ENCODE results near the gene GAB4. TPM values are rescaled to one million over a fixed set of nuclear protein-coding genes. Genes with fewer than 3 reads are reported as not detected.

Gene GAB4
- total and polyA plus RNA-seq, 2 of the 4 experiments (the other 2 are of a cell fraction): not detected

- Histone ChIP-seq H3K36me3 (ENCODE audit: control insufficient read depth, insufficient read depth, low read length) (no peaks in the 10 kb centered on the region), H2BK15ac (ENCODE audit: low read depth, low read length) (no peak overlapping the region), H3K4me3 (ENCODE audit: insufficient read depth, low read depth, low read length) (no peak overlapping the region), H3K14ac (replicated peaks; ENCODE audit: low read depth, low read length) (no peak overlapping the region), H2AK9ac (replicated peaks; ENCODE audit: low read depth, low read length, poor library complexity) (no peak overlapping the region), H3K27ac (ENCODE audit: insufficient read depth, low read length) (no peak overlapping the region), H3K4me1 (ENCODE audit: control insufficient read depth, insufficient read depth, low read length) (no peaks in the 10 kb centered on the region), H2BK5ac (ENCODE audit: low read depth, low read length, poor library complexity, severe bottlenecking) (no peak overlapping the region), H2BK20ac (ENCODE audit: low read depth, low read length) (no peak overlapping the region), H3K4me2 (ENCODE audit: low read depth, low read length) (no peak overlapping the region), H2BK120ac (ENCODE audit: low read depth, low read length) (no peak overlapping the region), H3K9ac (ENCODE audit: low read depth, low read length) (no peak overlapping the region), H3K27me3 (ENCODE audit: control insufficient read depth, insufficient read depth, low read length) (no peaks in the 10 kb centered on the region), H4K91ac (ENCODE audit: insufficient read depth, low read depth, low read length) (no peak overlapping the region), H3K18ac (ENCODE audit: low read depth, low read length) (no peak overlapping the region), H3K23ac (ENCODE audit: low read depth, low read length) (no peak overlapping the region), H3K56ac (ENCODE audit: extremely low read depth, insufficient read depth, low read length) (no peak overlapping the region), H3K9me3 (ENCODE audit: control insufficient read depth, insufficient read depth, low read length) (peaks cover 18% of the 10 kb centered on the region), H3K4ac (ENCODE audit: low read depth, low read length) (no peak overlapping the region), H3K79me1 (ENCODE audit: low read depth in 1 of 2, low read length in 2 of 2) (no peaks in the 10 kb centered on the region), H3K9me1 (ENCODE audit: insufficient read depth, low read length) (no peaks in the 10 kb centered on the region), H4K20me1 (ENCODE audit: insufficient read depth, low read length) (no peaks in the 10 kb centered on the region), H4K8ac (ENCODE audit: low read depth in 2 of 2, low read length in 2 of 2) (no peak overlapping the region), H2AK5ac (ENCODE audit: low read depth, low read length) (no peak overlapping the region), H2AFZ (replicated peaks; ENCODE audit: low read length, poor library complexity) (no peak overlapping the region), H4K5ac (ENCODE audit: low read depth, low read length) (no peak overlapping the region)
- no peak for TF ChIP-seq MXI1 (IDR thresholded peaks at IDR 0.05; ENCODE audit: borderline replicate concordance, low read depth, low read length)
- WGBS, 2 experiments (ENCODE audit: extremely low coverage in 2 of 2, insufficient read length in 1 of 2): no CpG with 5 or more reads among the region's 6 CpGs
- ATAC-seq (ENCODE audit: low read depth) (no peak), DNase-seq (no peak)
- dilution Hi-C loops (cut with HindIII; ENCODE audit: low sequenced_read_pairs, unreplicated experiment): no loop called here
- in situ Hi-C loops (cut with MboI; ENCODE audit: low sequenced_read_pairs): no loop called here
- POLR2A ChIA-PET (ENCODE audit: unreplicated experiment): no interaction called here
- CTCF ChIA-PET: no interaction called here
- intact Hi-C loops (cut with micrococcal nuclease): no loop called here
- no TSS peak for BruUV-seq (replicated peaks)
These were observed 51.7 kb downstream of the GAB4 start for GRCh38 chr22:16956290-16956689.

All from IMR-90 (cell line).